ENCODE results near the gene ARHGAP32. TPM values are rescaled to one million over a fixed set of nuclear protein-coding genes. Genes with fewer than 3 reads are reported as not detected.

ARHGAP32 gene
- total and polyA plus RNA-seq, 2 donors from 2014 or later, result 2.1 to 30.8 TPM

DNA sequence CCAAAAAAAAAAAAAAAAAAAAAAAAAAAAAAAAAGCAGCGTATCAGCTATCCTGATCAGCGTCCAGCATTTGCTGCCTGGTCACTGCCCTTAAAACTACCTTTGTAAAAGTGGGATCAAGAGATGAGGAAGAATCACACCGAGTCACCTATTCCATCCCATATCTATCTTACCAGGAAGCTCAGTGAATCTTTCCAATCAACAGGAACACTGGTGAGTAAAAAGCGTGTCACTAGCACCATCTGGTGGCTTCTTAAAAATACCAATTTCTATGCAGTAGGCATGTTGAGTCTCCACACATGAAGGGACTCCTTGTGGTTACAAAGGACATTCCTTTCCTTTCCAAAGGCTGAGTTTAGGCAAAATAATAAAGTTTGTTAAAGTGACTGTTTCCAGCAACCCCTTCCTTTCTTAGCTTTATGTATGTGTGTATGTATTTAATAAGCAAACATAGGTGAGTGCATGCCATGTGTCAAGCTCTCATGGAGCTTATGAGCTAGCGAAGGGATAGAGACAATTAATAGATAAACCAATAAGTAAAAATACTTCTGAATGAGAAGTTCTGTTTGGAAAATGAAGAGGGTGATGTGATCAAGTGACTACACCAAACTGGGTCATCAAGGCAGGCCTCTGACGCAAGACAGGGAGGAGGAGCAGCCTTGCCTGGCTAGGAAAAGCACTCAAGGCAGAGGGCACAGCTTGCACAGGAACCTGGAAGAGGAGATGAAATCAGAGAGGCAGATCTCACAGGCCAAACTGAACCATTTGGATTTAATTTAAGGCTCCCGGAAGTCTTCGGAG, 235.5 kb downstream of the ARHGAP32 start:
- Histone ChIP-seq H3K9me3 (ENCODE audit: control insufficient read depth in 2 of 3, insufficient read depth in 1 of 3, low read length in 3 of 3) (no peaks in the 10 kb centered on the region), H3K9ac (ENCODE audit: low read length in 3 of 3) (peak overlapping the region in 1 of 3 donors; percentile 8), H3K27me3 (ENCODE audit: control insufficient read depth, insufficient read depth, low read length) (no peaks in the 10 kb centered on the region), H3K36me3 (ENCODE audit: control insufficient read depth in 2 of 3, insufficient read depth in 3 of 3, low read length in 3 of 3) (no peaks in the 10 kb centered on the region), H3K4me1 (ENCODE audit: control insufficient read depth in 2 of 3, insufficient read depth in 2 of 3, low read depth in 1 of 3, low read length in 3 of 3) (no peaks in the 10 kb centered on the region), H3K27ac (ENCODE audit: low read depth in 2 of 2, low read length in 2 of 2) (no peak overlapping the region), H3K4me3 (ENCODE audit: low read length in 3 of 3) (no peak overlapping the region)
- TF ChIP-seq, protein P1, sequence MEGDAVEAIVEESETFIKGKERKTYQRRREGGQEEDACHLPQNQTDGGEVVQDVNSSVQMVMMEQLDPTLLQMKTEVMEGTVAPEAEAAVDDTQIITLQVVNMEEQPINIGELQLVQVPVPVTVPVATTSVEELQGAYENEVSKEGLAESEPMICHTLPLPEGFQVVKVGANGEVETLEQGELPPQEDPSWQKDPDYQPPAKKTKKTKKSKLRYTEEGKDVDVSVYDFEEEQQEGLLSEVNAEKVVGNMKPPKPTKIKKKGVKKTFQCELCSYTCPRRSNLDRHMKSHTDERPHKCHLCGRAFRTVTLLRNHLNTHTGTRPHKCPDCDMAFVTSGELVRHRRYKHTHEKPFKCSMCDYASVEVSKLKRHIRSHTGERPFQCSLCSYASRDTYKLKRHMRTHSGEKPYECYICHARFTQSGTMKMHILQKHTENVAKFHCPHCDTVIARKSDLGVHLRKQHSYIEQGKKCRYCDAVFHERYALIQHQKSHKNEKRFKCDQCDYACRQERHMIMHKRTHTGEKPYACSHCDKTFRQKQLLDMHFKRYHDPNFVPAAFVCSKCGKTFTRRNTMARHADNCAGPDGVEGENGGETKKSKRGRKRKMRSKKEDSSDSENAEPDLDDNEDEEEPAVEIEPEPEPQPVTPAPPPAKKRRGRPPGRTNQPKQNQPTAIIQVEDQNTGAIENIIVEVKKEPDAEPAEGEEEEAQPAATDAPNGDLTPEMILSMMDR (IDR thresholded peaks at IDR 0.05; ENCODE audit: borderline replicate concordance, extremely low read depth, insufficient read depth), result peak; percentile 61
- intact Hi-C loops (cut with DNase I), result loop anchor here (5.0 kb wide), 1 partner anchor 69 kb away; no protein-coding TSS in a partner anchor
- DNase-seq, result peak in 3 of 5 donors; percentile 72 to 92 (median 91)
- FAIRE-seq, result peak; percentile 96

DNA sequence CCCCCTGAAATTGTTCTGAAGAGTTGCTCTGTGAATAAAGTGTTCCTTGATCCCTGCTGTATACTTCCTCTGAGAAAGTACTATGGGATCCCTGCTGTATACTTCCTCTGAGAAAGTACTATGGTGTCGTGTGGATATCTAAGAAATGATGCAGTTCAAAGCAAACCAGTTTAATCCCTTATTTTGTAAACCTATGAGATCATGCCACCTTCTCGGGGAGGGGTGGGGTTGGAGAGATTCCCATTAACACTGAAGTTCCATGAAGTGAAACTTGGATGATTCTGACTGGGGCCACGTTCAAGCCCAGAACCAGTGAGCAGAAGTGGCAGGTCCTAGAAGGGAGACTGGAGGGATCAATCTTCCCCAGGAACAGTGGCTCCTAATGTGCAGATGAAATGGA, 236.5 kb downstream of the ARHGAP32 start:
- FAIRE-seq (no peak), DNase-seq (no peak)
- H3K9me3 ChIP-seq (ENCODE audit: control insufficient read depth in 2 of 3, insufficient read depth in 1 of 3, low read length in 3 of 3), result no peaks in the 10 kb centered on the region
- H3K4me3 ChIP-seq (ENCODE audit: low read length in 3 of 3), result no peak overlapping the region
- no peaks in the 10 kb centered on the region for H3K4me1 ChIP-seq (ENCODE audit: control insufficient read depth in 2 of 3, insufficient read depth in 2 of 3, low read depth in 1 of 3, low read length in 3 of 3)
- no peaks in the 10 kb centered on the region for H3K36me3 ChIP-seq (ENCODE audit: control insufficient read depth in 2 of 3, insufficient read depth in 3 of 3, low read length in 3 of 3)
- TF ChIP-seq, protein P1 (IDR thresholded peaks at IDR 0.05; ENCODE audit: borderline replicate concordance, extremely low read depth, insufficient read depth), result no peak
- H3K9ac ChIP-seq (ENCODE audit: low read length in 3 of 3), result no peak overlapping the region
- no peak overlapping the region for H3K27ac ChIP-seq (ENCODE audit: low read depth in 2 of 2, low read length in 2 of 2)
- no peaks in the 10 kb centered on the region for H3K27me3 ChIP-seq (ENCODE audit: control insufficient read depth, insufficient read depth, low read length)
- intact Hi-C loops (cut with DNase I), result loop anchor here (5.0 kb wide), 1 partner anchor 68 kb away; no protein-coding TSS in a partner anchor

DNA sequence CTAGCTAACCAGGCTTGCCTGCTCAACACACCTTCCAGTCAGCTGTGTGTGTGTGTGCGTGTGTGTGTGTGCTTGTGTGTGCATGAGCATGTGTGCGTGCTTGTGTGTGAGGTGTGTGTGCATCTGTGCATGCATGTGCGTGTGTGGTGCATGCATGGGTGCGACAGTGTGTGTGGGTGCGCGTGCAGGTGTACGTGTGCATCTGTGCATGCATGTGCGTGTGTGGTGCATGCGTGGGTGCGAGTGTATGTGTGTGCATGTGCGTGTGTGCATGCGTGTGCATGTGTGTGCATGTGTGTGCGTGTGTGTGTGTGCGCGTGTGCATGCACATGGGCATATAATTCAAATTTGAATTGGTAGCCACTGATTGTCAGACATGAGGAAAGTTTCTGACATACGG, 239.0 kb downstream of the ARHGAP32 start:
- DNase-seq, result no peak
- H3K4me1 ChIP-seq (ENCODE audit: control insufficient read depth in 2 of 3, insufficient read depth in 2 of 3, low read depth in 1 of 3, low read length in 3 of 3), result no peaks in the 10 kb centered on the region
- no peak overlapping the region for H3K9ac ChIP-seq (ENCODE audit: low read length in 3 of 3)
- H3K9me3 ChIP-seq (ENCODE audit: control insufficient read depth in 2 of 3, insufficient read depth in 1 of 3, low read length in 3 of 3), result no peaks in the 10 kb centered on the region
- no peak overlapping the region for H3K4me3 ChIP-seq (ENCODE audit: low read length in 3 of 3)
- intact Hi-C loops (cut with DNase I), result no loop called here
- no peak overlapping the region for H3K27ac ChIP-seq (ENCODE audit: low read depth in 2 of 2, low read length in 2 of 2)
- no peaks in the 10 kb centered on the region for H3K27me3 ChIP-seq (ENCODE audit: control insufficient read depth, insufficient read depth, low read length)
- H3K36me3 ChIP-seq (ENCODE audit: control insufficient read depth in 2 of 3, insufficient read depth in 3 of 3, low read length in 3 of 3), result no peaks in the 10 kb centered on the region
- TF ChIP-seq, protein P1 (IDR thresholded peaks at IDR 0.05; ENCODE audit: borderline replicate concordance, extremely low read depth, insufficient read depth), result no peak
- no peak for FAIRE-seq
